ENCODE results near the gene SPOP.
A peak's percentile ranks its signal among the peaks of the same experiment; 100 is the strongest.
"Not testable (repeated sequence)": the region's sequence is repeated elsewhere in the genome, so short reads cannot be mapped to it uniquely, and the experiment has no call there.

Gene SPOP

GRCh38 chr17:49677933-49678847 is at the start of gene SPOP:
TSS of gene SPOP (minus strand) at chr17:49678097. CDS start at chr17:49622810, 55,287 bp downstream.
- H3K9me3 ChIP-seq (ENCODE audit: control insufficient read depth, insufficient read depth, low read length) = no peaks in the 10 kb centered on the region
- H3K36me3 ChIP-seq (ENCODE audit: control insufficient read depth, insufficient read depth, low read length) = no peaks in the 10 kb centered on the region
- H3K9ac ChIP-seq (ENCODE audit: low read depth, low read length) = peak within 1 kb of the TSS; percentile 76
- peaks cover 7% of the 10 kb centered on the region for H3K4me1 ChIP-seq (ENCODE audit: control insufficient read depth, insufficient read depth, low read length)
- peaks cover 5% of the 10 kb centered on the region for H3K27me3 ChIP-seq (ENCODE audit: control insufficient read depth, insufficient read depth, low read length)
- H3K4me3 ChIP-seq (ENCODE audit: low read depth, low read length) = peak within 1 kb of the TSS; percentile 83

GRCh38 chr17:49727380-49727779 is 49.5 kb upstream of the SPOP start:
- no peaks in the 10 kb centered on the region for H3K9me3 ChIP-seq (ENCODE audit: control insufficient read depth, insufficient read depth, low read length)
- H3K36me3 ChIP-seq (ENCODE audit: control insufficient read depth, insufficient read depth, low read length) = peaks cover 5% of the 10 kb centered on the region
- H3K4me3 ChIP-seq (ENCODE audit: low read depth, low read length) = no peak overlapping the region
- no peaks in the 10 kb centered on the region for H3K27me3 ChIP-seq (ENCODE audit: control insufficient read depth, insufficient read depth, low read length)
- no peak overlapping the region for H3K9ac ChIP-seq (ENCODE audit: low read depth, low read length)
- H3K4me1 ChIP-seq (ENCODE audit: control insufficient read depth, insufficient read depth, low read length) = no peaks in the 10 kb centered on the region

GRCh38 chr17:49725452-49726130 is 47.7 kb upstream of the SPOP start:
- Histone ChIP-seq H3K4me3 (ENCODE audit: low read depth, low read length) (no peak overlapping the region), H3K36me3 (ENCODE audit: control insufficient read depth, insufficient read depth, low read length) (peaks cover 13% of the 10 kb centered on the region), H3K27me3 (ENCODE audit: control insufficient read depth, insufficient read depth, low read length) (no peaks in the 10 kb centered on the region), H3K9me3 (ENCODE audit: control insufficient read depth, insufficient read depth, low read length) (no peaks in the 10 kb centered on the region), H3K9ac (ENCODE audit: low read depth, low read length) (no peak overlapping the region), H3K4me1 (ENCODE audit: control insufficient read depth, insufficient read depth, low read length) (no peaks in the 10 kb centered on the region)

- H3K9ac ChIP-seq (ENCODE audit: low read depth, low read length); H3K9me3 ChIP-seq (ENCODE audit: control insufficient read depth, insufficient read depth, low read length); H3K4me3 ChIP-seq (ENCODE audit: low read depth, low read length); H3K4me1 ChIP-seq (ENCODE audit: control insufficient read depth, insufficient read depth, low read length); H3K27me3 ChIP-seq (ENCODE audit: control insufficient read depth, insufficient read depth, low read length): not testable (repeated sequence)
- H3K36me3 ChIP-seq (ENCODE audit: control insufficient read depth, insufficient read depth, low read length) = peaks cover 17% of the 10 kb centered on the region
Observed at GRCh38 chr17:49724552-49724951, 46.7 kb upstream of the SPOP start.

- peaks cover 22% of the 10 kb centered on the region for H3K36me3 ChIP-seq (ENCODE audit: control insufficient read depth, insufficient read depth, low read length)
- H3K4me1 ChIP-seq (ENCODE audit: control insufficient read depth, insufficient read depth, low read length) = no peaks in the 10 kb centered on the region
- no peak overlapping the region for H3K4me3 ChIP-seq (ENCODE audit: low read depth, low read length)
- no peaks in the 10 kb centered on the region for H3K27me3 ChIP-seq (ENCODE audit: control insufficient read depth, insufficient read depth, low read length)
- no peak overlapping the region for H3K9ac ChIP-seq (ENCODE audit: low read depth, low read length)
- no peaks in the 10 kb centered on the region for H3K9me3 ChIP-seq (ENCODE audit: control insufficient read depth, insufficient read depth, low read length)
Observed at GRCh38 chr17:49723423-49723822, 45.5 kb upstream of the SPOP start.

- H3K27me3 ChIP-seq (ENCODE audit: control insufficient read depth, insufficient read depth, low read length) = no peaks in the 10 kb centered on the region
- H3K9ac ChIP-seq (ENCODE audit: low read depth, low read length) = no peak overlapping the region
- H3K4me1 ChIP-seq (ENCODE audit: control insufficient read depth, insufficient read depth, low read length) = no peaks in the 10 kb centered on the region
- no peak overlapping the region for H3K4me3 ChIP-seq (ENCODE audit: low read depth, low read length)
- H3K36me3 ChIP-seq (ENCODE audit: control insufficient read depth, insufficient read depth, low read length) = peaks cover 31% of the 10 kb centered on the region
- H3K9me3 ChIP-seq (ENCODE audit: control insufficient read depth, insufficient read depth, low read length) = no peaks in the 10 kb centered on the region
Observed at GRCh38 chr17:49722066-49722465, 44.2 kb upstream of the SPOP start.

- H3K4me3 ChIP-seq (ENCODE audit: low read depth, low read length) = no peak overlapping the region
- H3K36me3 ChIP-seq (ENCODE audit: control insufficient read depth, insufficient read depth, low read length) = peaks cover 43% of the 10 kb centered on the region
- H3K9ac ChIP-seq (ENCODE audit: low read depth, low read length) = no peak overlapping the region
- H3K9me3 ChIP-seq (ENCODE audit: control insufficient read depth, insufficient read depth, low read length) = no peaks in the 10 kb centered on the region
- H3K4me1 ChIP-seq (ENCODE audit: control insufficient read depth, insufficient read depth, low read length) = no peaks in the 10 kb centered on the region
- no peaks in the 10 kb centered on the region for H3K27me3 ChIP-seq (ENCODE audit: control insufficient read depth, insufficient read depth, low read length)
Observed at GRCh38 chr17:49717371-49717861, 39.5 kb upstream of the SPOP start.

GRCh38 chr17:49716668-49717364 is 38.9 kb upstream of the SPOP start:
- Histone ChIP-seq H3K9ac (ENCODE audit: low read depth, low read length) (no peak overlapping the region), H3K9me3 (ENCODE audit: control insufficient read depth, insufficient read depth, low read length) (no peaks in the 10 kb centered on the region), H3K27me3 (ENCODE audit: control insufficient read depth, insufficient read depth, low read length) (no peaks in the 10 kb centered on the region), H3K4me1 (ENCODE audit: control insufficient read depth, insufficient read depth, low read length) (no peaks in the 10 kb centered on the region), H3K4me3 (ENCODE audit: low read depth, low read length) (no peak overlapping the region), H3K36me3 (ENCODE audit: control insufficient read depth, insufficient read depth, low read length) (peaks cover 38% of the 10 kb centered on the region)

- no peaks in the 10 kb centered on the region for H3K27me3 ChIP-seq (ENCODE audit: control insufficient read depth, insufficient read depth, low read length)
- H3K9ac ChIP-seq (ENCODE audit: low read depth, low read length) = no peak overlapping the region
- no peaks in the 10 kb centered on the region for H3K4me1 ChIP-seq (ENCODE audit: control insufficient read depth, insufficient read depth, low read length)
- H3K4me3 ChIP-seq (ENCODE audit: low read depth, low read length) = no peak overlapping the region
- peaks cover 41% of the 10 kb centered on the region for H3K36me3 ChIP-seq (ENCODE audit: control insufficient read depth, insufficient read depth, low read length)
- no peaks in the 10 kb centered on the region for H3K9me3 ChIP-seq (ENCODE audit: control insufficient read depth, insufficient read depth, low read length)
Observed at GRCh38 chr17:49715717-49716279, 37.9 kb upstream of the SPOP start.

GRCh38 chr17:49715216-49715615 is 37.3 kb upstream of the SPOP start:
- Histone ChIP-seq H3K36me3 (ENCODE audit: control insufficient read depth, insufficient read depth, low read length) (peaks cover 40% of the 10 kb centered on the region), H3K4me1 (ENCODE audit: control insufficient read depth, insufficient read depth, low read length) (no peaks in the 10 kb centered on the region), H3K4me3 (ENCODE audit: low read depth, low read length) (no peak overlapping the region), H3K9me3 (ENCODE audit: control insufficient read depth, insufficient read depth, low read length) (no peaks in the 10 kb centered on the region), H3K27me3 (ENCODE audit: control insufficient read depth, insufficient read depth, low read length) (no peaks in the 10 kb centered on the region), H3K9ac (ENCODE audit: low read depth, low read length) (no peak overlapping the region)

- H3K4me3 ChIP-seq (ENCODE audit: low read depth, low read length) = no peak overlapping the region
- peaks cover 24% of the 10 kb centered on the region for H3K36me3 ChIP-seq (ENCODE audit: control insufficient read depth, insufficient read depth, low read length)
- H3K9me3 ChIP-seq (ENCODE audit: control insufficient read depth, insufficient read depth, low read length) = no peaks in the 10 kb centered on the region
- H3K9ac ChIP-seq (ENCODE audit: low read depth, low read length) = peak overlapping the region; percentile 4
- peaks cover 5% of the 10 kb centered on the region for H3K4me1 ChIP-seq (ENCODE audit: control insufficient read depth, insufficient read depth, low read length)
- no peaks in the 10 kb centered on the region for H3K27me3 ChIP-seq (ENCODE audit: control insufficient read depth, insufficient read depth, low read length)
Observed at GRCh38 chr17:49708515-49709183, 30.8 kb upstream of the SPOP start.
